IMR-90 (cell line): ENCODE results near the gene FAM149B1.

Experiments
- CTCF ChIP-seq: conservative IDR thresholded peaks from 2 replicates; pipeline ENCODE4 v1.5.1; 2012; ENCODE audit warnings: mild to moderate bottlenecking, low read depth, low read length, improper control_type of control experiment
- RAD21 ChIP-seq: IDR thresholded peaks from 2 replicates; pipeline ENCODE4 v1.6.1; 2012; ENCODE audit warnings: low read length, improper control_type of control experiment

GRCh38 chr10:73156054-73156453 lies 11.9 kb upstream of the FAM149B1 start:
- TF ChIP-seq RAD21 (no peak), CTCF (no peak)
